NCI-H524 treated with DMSO at 0.1 percent for 48 hours (cell line): Measurements from ENCODE around the gene FAM234A.
"Not testable (repeated sequence)": the region's sequence is repeated elsewhere in the genome, so short reads cannot be mapped to it uniquely, and the experiment has no call there.

ENCODE experiments used
- DNase-seq: peaks from one replicate; lab custom pipeline; 2025; lab: John Stamatoyannopoulos, UW

The FAM234A gene

DNA sequence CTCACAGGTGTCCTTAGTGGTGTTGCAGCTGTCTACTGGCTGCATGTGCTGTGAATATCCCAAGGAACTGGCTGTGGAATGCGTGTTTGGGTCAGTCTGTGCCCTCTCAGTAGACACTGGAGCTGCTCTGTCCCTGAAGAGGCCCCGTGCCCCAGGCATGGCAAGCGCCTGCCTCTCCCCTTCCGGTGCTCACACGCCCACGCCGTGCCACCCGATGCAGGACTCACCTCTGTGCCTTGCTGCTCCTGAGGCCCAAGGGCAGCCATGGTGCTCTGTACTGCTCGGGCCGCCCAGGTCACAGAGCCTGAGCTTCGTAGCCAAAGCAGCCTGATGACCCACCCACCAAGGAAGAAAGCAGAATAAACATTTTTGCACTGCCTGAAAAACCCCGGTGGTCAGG lies 31.1 kb downstream of the FAM234A start:
- DNase-seq: no peak

DNA sequence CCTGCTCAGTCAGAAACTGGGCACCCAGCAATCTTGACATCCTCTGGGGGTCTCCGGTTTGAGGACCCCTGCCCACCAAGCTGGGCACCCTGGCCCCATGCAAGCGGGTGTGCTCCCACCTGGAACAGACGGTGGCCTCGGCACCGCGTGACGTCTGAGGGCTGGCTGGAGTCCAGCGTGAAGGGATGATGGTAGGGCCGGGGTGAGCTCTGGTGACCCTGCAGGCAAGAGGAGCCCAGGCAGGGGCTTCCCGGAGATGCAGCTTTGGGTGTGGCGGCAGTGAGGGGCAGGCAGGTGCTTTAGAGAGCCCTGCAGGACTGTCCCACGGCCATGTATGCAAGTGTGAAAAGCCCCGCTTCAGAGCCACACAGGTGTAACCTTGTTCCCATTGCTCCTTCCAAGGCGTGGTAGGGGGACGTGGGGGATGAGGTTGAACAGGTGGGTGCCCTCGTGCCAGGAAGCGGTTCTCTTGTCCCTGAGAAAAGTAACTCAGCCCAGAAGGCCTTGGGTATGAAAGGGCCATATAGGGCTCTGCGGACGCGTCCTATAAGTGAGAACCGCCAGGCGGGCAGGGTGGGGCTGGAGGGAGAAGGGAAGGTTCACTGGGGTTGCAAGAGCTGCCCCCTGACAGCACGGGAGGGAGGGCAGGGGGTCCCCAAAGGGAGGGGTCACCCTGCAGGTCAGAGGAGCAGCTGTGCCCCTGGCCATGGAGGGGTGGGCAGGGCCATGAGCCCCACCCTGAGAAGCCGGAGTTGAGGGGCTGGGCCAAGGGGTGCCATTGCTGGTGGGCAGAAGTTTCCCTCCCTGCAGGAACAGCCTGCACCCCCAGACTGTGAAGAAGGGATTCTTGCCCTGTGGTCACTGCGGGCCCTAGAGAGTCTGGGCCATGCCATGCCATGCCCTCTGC lies 31.9 kb downstream of the FAM234A start:
- DNase-seq: no peak

DNA sequence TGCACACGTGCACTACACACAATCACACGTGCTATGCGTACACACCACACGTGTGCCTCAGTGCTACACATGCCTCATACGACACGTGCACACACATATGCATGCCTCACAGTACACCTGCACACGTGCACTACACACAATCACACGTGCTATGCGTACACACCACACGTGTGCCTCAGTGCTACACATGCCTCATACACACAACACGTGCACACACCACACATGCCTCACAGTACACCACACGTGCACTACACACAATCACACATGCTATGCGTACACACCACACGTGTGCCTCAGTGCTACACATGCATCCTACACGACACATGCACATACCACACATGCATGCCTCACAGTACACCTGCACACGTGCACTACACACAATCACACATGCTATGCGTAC lies 32.9 kb downstream of the FAM234A start:
- not testable (repeated sequence) for DNase-seq

DNA sequence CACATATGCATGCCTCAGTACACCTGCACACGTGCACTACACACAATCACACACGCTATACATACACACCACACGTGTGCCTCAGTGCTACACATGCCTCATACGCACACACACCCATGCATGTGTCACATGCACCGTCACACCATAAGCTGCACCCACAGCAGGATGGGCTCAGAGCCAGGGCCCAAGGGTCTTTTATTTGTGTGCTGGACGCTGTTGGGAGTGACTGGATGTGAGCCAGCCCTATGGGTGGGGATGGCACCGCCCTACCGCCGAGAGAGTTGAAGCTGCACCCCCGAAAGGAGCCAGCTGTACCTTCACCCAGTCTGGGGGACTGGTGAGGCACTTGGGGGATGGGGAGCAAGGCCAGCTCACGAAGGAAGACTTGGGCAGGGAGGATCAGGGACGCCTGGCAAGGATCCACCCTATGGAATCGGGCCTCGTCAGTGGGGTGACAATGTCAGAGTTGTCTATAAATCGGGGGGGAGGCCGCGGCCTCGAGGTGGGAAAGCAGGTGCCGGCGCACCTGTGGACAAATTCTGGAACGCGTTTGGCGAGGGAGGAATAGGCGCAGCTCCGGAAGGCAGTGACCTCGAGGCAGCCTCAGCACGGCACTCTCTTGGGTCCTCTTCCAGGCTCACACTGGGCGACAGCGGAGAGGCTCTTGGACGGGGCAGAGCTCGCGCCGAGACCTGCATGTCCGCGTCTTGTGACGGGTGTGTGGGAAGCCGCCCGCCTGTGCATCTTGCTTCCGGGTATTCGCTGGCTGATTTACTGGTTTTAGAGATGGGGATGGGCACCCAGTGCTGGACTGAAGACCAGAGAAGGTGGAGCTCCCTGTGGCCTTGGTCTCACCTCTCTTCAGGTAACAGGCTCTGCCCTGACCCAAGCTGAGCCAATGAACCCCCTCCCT lies 33.8 kb downstream of the FAM234A start:
- DNase-seq: no peak

DNA sequence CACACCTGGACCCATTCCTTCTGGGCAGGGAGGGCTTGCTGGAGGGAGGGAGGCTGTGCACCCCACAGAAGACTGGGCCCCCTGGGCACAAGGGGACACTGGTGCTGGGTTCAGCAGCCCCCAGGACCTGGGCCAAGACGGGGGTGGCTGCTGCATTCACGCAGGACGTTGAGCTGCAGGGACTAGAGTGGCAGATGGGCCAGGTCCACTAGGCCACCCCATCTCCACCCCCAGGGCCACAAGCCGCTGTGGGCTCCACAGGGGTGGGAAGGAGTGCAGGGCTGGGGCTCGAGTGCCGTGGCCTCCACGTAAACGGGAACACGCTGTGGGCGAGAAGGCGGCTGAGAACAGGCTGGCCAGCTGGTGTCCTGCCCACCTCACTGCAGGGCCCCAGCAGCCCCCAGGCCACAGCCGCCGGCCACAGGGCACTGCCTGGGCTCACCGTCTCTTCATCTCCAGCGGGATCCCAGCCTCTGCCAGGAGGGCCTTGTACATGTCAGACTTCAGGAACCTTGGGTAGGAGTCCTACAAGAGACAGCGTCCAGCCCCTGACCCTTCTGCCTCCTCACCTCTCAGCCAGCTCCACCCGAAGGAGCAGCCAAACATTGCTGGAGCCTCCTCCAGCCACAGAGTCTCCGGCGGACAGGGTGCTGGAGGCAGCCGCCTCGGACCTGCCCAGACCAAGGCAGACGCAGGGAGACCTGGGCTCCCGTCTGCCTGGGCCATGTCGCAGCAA lies 34.6 kb downstream of the FAM234A start:
- no peak for DNase-seq

DNA sequence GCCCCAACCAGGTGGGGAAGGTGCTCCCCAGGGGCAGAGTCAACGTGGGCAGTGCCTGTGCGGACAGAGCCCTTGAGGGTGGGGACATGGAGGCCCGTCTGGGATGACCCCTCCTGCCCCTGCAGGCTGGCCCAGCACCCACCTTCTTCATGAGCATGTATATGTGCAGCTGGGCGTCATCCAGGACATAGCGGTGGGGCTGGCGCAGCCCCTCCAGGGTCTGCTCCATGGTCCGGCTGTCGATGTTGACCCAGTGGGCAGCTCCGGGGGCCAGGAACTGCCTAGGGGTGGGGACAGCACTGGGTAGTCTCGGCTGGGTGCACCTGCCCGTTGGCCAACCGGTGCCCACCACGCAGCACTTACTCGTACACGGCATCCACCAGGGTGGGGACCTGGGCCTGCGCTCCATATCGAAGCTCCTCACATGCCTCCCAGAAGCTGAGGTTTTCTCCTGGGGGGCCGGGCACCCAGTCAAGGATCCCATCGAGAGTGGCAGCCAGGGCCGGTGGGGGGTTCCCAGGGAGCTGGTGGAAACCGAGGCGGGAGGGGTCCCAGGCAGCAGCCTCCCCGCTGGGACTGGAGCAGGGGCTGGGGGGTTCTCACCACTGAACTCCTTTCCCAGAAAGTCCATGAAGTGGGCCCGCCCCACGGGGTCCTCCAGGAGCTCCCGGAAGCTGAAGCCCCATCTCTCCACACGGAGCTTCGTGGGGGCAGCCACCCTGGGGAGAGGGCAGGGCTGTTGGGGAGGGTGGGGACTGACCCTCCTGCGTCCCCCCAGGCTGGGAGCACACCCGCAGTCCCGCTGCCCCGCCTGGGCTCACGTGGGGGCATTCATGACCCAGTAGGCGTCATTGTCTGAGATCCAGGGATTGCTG lies 36.0 kb downstream of the FAM234A start:
- DNase-seq: no peak

DNA sequence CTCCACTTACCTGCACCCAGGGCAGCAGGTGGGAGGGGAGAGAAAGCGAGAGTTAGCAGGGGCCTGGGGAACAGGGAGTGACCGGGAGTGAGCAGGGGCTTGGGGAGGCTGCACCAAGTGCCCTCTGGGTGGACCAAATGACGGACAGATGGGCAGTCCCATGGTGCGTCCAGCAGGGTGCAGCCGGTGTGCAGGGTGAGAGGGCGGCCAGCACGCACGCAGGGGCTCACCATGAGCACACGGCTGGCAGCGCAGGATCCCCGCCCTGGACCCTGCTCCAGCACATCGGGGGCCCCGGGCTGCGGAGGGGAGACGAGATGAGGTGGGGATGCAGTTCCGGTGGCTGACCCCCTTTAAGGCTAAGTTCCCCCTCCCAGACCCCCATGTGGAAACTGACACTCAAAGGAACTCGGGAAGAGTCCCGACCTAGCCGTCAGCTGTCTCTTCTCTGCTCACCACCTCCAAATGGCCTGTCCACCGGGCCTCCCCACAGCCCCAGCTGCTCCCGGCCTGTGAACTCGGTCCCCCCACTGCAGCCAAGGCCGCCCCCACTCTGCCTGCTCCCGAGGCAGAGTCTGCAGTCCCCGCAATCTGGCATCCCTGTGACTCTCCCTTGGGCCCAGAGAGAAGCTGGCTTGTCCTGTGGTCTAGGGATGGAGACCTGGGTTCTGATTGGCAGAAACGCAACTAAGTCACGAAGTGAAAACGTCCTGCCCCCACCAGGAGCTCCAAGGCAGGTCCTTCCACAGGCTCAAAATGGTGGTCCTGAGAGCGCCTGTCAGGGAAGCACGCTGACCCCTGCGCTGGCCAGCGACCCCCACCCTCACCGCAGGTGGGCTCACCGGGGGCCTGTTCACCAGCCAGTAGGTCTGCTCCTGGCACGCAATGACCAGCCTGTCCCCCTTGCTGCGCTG lies 38.3 kb downstream of the FAM234A start:
- DNase-seq: no peak

DNA sequence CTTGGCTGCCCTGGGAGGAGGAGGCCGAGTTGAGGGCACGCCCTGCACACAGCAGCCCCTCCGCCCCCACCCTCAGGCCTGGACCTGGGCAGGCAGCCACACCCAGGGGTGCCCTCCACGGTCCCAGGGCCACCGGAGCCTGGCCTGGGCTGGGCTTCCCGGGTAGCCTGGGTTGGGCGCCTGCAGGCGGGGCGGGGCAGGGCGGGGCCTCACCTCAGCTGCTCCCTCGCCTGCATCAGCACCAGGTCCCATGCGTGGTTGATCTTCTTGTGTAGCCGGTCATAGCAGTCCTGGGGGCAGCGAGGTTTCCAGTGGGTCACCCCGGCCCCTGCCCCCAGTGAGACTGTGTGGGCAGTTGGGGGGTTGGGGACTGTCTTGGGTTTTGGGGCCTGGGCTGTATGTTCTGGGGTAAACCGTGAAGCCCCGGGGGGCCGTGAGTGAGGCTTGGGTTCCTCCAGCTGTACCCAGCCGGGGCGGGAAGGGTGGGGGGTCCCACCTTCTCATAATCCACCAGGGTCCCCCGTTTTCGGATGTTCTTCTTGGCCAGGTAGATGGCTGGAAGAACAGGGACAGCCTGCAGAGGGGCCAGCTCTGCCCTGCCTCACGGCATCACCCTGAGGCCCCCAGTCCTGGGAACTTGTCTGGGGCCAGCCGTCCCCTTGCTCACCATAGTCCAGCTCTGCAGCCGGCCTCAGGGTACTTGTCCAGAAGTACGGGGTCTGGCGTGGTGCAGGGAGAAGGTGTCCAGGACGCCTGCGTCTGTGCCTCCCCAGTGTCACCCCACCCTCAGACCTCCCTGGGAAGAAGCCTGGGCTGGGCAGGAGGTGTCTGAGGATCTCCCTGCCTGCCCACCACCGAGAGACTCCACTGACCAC lies 39.2 kb downstream of the FAM234A start:
- no peak for DNase-seq

DNA sequence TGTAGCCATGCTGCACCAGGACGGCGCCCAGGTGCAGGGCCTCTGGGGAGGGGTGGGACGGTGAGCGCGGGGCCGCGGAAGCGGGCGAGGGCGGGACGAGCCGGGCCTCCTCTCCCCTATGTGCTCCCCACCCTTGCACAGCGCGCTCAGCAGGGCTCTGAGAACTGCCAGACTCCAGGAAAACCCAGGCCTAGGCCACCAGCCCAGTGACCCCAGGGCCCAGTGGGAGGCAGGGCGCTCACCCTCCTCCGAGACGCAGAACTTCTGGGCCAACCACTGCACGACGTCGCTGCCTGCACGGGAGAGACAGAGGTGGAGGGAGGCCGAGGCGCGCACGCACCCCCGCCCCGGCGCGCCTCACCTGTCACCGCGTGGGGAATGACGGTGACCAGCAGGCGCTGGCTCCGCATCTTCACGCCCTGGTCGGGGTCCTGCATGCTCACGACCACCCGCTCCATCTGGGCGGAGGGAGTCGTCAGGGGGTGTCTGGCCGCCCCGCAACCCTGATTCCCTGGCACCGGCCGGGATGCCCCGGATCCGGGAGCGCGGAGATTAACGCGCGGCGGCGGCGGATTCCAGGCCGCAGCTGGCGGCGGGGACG lies 40.5 kb downstream of the FAM234A start:
- no peak for DNase-seq

DNA sequence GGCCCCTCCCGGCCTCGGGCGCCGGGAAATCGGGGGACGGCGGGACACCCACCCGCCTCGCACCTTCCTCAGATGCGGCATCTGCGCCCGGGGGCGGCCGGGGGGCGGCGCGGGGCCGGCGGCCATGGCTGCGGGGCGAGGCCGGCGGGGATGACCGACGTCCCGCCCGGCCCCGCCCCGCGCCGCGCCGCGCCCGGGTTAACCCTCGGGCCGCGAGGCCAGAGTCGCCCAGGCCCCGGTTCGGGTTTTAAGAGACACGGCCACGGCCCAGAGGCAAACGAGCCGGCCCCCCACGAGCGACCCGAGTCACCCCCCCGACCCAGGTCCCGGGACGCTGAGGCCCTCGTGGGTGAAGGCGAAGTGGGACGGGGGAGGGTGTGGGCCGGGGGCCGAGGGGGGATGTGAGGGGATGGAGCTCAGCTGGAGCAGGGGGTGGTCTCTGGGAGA lies 41.2 kb downstream of the FAM234A start, which contains the start of gene RGS11:
Gene RGS11 (minus strand): TSS at position 159 of the 447 bp plus-strand sequence. CDS start 33 bp downstream, at position 126.
- no peak for DNase-seq

DNA sequence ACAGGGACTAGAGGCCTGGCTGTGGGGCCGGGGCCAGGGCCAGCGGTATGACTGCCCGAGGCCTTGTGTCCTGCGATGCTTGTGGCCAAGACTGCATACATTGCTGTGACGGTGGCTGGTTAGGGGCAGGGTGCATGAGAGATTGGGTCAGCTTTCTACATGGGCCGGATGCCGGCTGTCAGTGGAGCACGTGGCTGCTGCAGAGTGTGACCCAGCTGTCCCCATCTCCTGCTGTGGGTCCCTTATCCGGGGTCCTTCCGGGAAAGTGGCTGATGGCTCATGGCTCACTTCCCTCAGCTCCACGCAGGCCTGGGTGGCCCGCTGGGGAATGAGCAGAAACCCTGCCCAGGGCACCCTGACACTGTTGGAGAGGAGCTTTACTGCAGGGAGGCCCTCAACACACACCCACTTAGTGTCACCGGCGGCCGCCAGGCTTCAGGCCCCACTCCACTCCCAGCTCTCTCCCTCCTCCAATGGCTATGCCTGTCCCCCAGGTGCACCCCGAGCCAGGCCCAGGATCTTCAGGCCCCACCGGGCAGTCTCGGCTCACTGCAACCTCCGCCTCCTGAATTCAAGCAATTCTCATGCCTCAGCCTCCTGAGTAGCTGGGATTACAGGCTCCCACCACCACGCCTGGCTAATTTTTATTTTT lies 41.9 kb downstream of the FAM234A start:
- DNase-seq: no peak

DNA sequence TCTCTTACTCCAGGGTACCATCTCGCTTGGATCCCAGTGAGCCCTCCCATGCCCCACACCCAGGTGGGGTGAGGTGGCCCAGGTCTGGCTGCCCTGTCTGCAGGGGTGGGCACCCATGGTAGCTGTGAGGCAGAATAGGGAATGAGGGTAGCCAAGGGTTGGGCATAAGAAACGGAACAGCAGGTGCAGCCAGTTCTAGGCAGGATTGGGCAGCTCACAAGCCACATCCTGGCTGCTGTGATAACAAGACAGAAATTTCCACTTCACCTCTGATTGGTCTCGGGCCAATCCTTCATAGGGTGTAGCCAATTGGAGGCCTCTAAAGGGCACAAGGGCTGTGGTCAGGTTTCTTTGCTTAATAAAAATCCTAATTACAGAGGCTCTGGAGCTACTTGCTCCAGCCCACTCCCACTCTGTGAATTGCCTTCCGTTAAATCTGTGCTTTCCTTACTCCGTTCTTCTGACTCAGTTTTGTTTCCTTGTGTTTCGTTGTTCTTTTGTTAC lies 44.3 kb downstream of the FAM234A start:
- no peak for DNase-seq

DNA sequence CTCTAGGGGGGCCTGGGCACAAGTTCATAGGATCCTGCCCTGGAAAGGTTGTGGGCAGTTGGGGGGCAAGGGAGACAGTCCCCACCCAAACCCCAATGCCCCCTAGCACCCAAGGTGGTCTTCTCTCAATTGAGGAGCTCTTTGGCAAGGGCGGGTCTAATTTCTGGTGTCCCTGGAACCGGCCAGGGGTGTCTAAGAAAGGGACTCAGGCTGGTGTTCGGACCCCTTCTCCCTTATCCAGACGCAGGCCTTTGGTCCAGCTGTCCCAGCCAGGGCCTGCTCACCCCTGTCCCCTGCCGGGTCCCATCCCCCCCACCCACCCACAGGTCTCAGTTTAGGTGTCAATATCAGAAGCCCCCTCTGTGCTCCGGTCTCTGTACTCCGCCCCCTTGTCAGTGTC lies 44.9 kb downstream of the FAM234A start:
- DNase-seq: no peak

DNA sequence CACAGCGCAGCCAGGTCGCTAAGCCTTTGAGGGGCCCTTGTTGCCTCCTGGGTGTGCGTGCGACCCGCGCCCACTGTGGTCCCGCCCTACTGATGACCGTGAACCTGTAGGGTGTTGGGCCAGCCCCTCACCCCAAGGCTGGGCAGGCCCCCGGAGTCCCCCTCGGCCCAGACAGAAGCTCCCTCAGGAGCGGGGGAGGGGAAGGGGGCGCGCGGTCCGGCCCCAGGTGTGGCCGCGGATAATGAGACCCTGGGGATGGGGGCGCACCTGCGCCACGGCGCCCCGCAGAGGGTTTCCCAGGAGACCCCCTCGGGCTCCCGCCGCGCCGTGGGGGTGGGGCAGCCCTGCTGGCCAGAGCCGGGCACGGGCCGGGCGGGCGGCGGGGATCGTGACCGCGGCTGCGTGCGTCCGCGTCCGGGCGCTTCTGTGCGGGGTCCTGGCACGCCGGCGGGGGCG lies 45.4 kb downstream of the FAM234A start:
- DNase-seq: no peak

DNA sequence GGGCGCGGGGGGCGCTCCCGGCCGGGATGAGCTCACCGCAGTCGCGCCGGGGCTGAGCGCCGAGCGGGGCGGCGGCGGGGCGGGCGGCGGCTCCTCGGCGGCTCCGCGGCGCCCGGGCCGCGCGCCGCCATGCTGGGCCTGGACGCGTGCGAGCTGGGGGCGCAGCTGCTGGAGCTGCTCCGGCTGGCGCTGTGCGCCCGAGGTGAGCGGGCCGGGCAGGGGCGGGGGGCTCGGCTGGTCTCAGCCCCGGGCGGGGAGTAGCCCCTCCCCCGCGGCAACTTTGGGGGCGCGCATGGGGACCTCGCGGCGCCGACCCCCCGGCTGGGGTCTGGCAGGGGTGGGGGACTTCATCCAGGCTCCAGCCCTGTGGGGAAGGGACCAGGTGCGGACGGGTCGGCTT lies 45.9 kb downstream of the FAM234A start, which contains the start of gene ARHGDIG:
Gene ARHGDIG (plus strand): TSS at position 40 of the 400 bp plus-strand sequence. CDS start 90 bp downstream, at position 130.
- DNase-seq: no peak

DNA sequence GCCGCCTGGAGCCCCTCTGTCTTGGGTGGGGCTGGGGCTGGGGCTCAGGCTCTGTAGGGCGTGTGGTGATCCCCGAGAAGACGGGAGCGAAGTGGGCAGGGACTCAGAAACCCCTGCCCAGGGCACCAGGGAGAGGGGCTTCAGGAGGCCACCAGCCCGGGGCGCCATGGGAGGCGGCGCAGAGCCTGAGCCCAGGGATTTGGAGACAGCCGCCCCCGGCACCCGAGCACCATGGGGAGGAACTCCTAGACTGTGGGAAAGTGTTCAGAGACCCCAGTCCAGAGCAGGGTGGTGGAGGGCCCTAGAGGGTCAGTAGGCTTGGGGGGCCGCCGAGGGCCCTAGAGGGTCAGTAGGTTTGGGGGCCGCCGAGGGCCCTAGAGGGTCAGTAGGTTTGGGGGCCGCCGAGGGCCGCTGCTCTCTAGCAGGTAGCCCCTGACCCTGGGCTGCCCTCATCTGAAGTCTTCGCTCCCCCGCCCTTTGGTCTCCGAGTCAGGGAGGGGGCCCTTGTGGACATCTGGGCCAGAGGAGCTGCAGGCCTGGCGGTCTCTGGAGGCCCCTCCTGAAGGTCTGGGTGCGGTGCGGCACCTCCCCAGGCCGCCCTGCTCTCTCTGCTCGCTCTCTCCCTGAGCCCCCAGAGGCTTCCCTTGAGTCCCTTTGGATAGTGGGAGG lies 46.5 kb downstream of the FAM234A start:
- no peak for DNase-seq
